Stimulated activated CD8-positive, alpha-beta memory T cell treated with anti-CD3 and anti-CD28 coated beads, Interleukin-7, amount 100 ng/mL, for 4 hours (primary cell): Measurements from ENCODE around the gene CDCA3.
A peak's percentile ranks its signal among the peaks of the same experiment; 100 is the strongest.
"Not testable (repeated sequence)": the region's sequence is repeated elsewhere in the genome, so short reads cannot be mapped to it uniquely, and the experiment has no call there.

Experiments
- DNase-seq, 2 donors: peaks; one replicate each; pipeline ENCODE4 v3.0.0-alpha.2; 2020; ENCODE audit warnings: low read depth in 2 of 2

The CDCA3 gene

GRCh38 chr12:6872073-6873048, 21.3 kb upstream of the CDCA3 start:
- DNase-seq: peak; percentile 66 to 73

GRCh38 chr12:6871052-6871957, 20.2 kb upstream of the CDCA3 start:
- no peak for DNase-seq

- not testable (repeated sequence) for DNase-seq
These were observed 19.2 kb upstream of the CDCA3 start for GRCh38 chr12:6870304-6870703.

GRCh38 chr12:6869049-6870021, 18.2 kb upstream of the CDCA3 start:
- peak; percentile 69 to 77 for DNase-seq

- no peak for DNase-seq
These were observed 17.3 kb upstream of the CDCA3 start for GRCh38 chr12:6868211-6869048.

- peak; percentile 58 to 75 for DNase-seq
These were observed 16.5 kb upstream of the CDCA3 start, which contains the start of gene TPI1 for GRCh38 chr12:6867413-6868210. TSS of gene TPI1 (plus strand) at chr12:6867531. CDS start at chr12:6867567, 36 bp downstream.

- no peak for DNase-seq
These were observed 15.9 kb upstream of the CDCA3 start for GRCh38 chr12:6866920-6867412.

GRCh38 chr12:6866163-6866919, 15.3 kb upstream of the CDCA3 start:
- no peak for DNase-seq

- not testable (repeated sequence) for DNase-seq
These were observed 14.2 kb upstream of the CDCA3 start for GRCh38 chr12:6865307-6865706.

- DNase-seq: no peak
These were observed 12.7 kb upstream of the CDCA3 start for GRCh38 chr12:6863586-6864321.

- no peak for DNase-seq
These were observed 11.9 kb upstream of the CDCA3 start for GRCh38 chr12:6863033-6863432.

- DNase-seq: no peak
These were observed 10.3 kb upstream of the CDCA3 start for GRCh38 chr12:6861391-6861790.

GRCh38 chr12:6860942-6861341, 9.9 kb upstream of the CDCA3 start:
- no peak for DNase-seq

GRCh38 chr12:6860116-6860515, 9.0 kb upstream of the CDCA3 start:
- no peak for DNase-seq

GRCh38 chr12:6858799-6859198, 7.7 kb upstream of the CDCA3 start:
- no peak for DNase-seq

GRCh38 chr12:6855322-6855721, 4.2 kb upstream of the CDCA3 start:
- no peak for DNase-seq

GRCh38 chr12:6854036-6854435, 3.0 kb upstream of the CDCA3 start:
- no peak for DNase-seq

- no peak for DNase-seq
These were observed 2.5 kb upstream of the CDCA3 start for GRCh38 chr12:6853626-6854025.
